Hepatic stellate cell (primary cell): Measurements from ENCODE around the gene PAOX.
A peak's percentile ranks its signal among the peaks of the same experiment; 100 is the strongest.
"Not testable (repeated sequence)": the region's sequence is repeated elsewhere in the genome, so short reads cannot be mapped to it uniquely, and the experiment has no call there.

ENCODE experiments used
- DNase-seq: peaks from one replicate; pipeline ENCODE4 v3.0.0; 2011; ENCODE audit warnings: low spot score

PAOX gene

GRCh38 chr10:133364645-133365431, 14.2 kb upstream of the PAOX start:
- DNase-seq, result no peak

GRCh38 chr10:133365461-133366129, 13.5 kb upstream of the PAOX start:
- DNase-seq, result no peak

GRCh38 chr10:133366130-133366478, 13.0 kb upstream of the PAOX start:
- DNase-seq, result no peak

- no peak for DNase-seq
These were observed 12.3 kb upstream of the PAOX start for GRCh38 chr10:133366751-133367150.

DNA sequence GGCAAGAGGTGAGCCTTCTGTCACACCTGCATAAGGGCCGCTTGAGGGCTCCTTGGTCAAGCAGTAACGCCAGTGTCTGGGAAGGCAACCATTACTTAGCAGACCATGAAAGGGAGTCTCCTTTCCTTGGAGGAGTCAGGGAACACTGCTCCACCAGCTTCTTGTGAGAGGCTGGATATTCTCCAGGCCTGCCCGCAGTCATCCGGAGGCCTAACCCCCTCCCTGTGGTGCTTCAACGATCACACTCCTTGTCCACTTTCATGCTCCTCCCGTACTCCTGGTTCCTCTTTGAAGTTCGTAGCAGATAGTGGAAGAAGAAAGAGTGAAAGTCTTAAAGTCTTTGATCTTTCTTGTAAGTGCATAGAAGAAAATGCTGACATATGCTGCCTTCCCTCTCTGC, 11.6 kb upstream of the PAOX start:
- not testable (repeated sequence) for DNase-seq

DNA sequence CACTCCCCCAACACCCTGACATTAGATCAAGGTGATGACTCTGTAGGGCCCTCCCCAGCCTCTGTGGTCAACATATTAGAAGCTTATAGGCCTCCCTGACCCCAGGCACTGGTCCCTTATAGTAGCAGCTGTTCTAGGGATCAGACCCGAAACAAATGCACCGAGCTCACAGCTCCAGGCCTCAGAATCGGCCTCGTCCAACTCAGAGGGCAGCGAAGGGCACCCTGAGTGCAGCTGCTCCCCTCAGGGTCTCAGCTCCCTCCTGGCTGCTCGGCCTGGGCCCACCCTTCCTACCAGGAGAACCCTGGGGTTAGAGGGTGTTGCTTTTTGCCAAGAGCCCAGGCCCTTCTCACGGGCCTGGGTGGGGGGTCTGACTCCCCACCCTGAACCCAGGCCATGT, 10.9 kb upstream of the PAOX start:
- no peak for DNase-seq

DNA sequence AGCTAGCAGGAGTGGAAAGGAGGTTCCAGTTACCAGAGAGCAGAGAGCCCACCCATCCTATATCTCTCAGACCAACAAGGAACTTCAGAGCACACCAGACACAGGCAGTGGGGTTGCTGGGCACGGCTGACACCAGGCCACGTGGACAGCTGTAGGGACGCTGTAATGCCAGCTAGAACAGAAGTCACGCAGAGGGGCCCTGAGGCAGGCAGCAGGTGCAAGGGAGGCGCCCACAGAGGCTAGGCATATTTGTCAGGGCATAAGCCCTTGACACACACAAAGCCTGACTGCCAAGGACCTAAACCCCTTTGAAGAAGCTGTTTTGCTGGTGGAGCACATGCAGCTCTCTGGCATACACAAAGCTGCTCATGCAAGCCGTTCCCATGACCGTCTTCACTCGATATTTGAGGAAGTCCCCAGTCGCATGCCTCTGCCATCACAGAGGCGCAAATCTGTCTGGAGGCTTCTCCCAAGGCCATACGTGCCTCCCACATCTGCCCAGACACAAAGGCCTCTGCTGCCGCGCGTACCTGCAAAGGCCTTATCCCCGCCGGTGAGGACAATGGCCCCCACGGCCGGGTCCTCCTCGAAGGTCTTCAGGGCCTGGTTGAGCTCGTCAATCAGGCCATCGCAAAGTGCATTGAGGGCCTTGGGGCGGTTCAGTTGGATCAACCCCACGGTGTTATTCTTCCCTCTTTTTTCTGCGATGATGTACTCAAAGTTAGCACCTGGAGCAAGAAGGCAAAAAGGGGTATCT, 8.9 kb upstream of the PAOX start:
- no peak for DNase-seq

DNA sequence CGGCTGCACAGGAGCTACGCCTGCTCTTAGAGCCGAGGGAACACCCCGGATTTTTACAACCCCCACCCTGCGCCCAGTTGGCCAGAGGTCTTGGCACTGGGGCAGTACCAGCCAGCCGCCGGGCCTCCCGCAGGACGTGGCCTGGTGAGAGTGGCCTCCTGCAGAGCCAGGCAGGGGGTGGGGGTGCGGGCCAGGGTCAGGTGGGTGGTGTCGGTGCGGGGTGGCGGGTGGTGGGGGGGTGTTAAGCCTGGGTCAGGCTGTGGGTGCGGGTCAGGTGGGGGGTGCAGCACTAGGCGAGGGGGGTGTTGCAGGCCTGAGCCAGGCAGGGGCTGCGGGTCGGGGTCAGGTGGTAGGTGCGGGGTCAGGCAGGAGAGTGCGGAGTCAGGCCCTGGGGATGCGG, 6.6 kb upstream of the PAOX start:
- DNase-seq, result no peak

- peak; percentile 99 for DNase-seq
These were observed 5.6 kb upstream of the PAOX start, which contains the start of gene ECHS1 for GRCh38 chr10:133373174-133374090. Gene ECHS1 (minus strand): TSS chr10:133373354. CDS start chr10:133373333, 21 bp downstream.

DNA sequence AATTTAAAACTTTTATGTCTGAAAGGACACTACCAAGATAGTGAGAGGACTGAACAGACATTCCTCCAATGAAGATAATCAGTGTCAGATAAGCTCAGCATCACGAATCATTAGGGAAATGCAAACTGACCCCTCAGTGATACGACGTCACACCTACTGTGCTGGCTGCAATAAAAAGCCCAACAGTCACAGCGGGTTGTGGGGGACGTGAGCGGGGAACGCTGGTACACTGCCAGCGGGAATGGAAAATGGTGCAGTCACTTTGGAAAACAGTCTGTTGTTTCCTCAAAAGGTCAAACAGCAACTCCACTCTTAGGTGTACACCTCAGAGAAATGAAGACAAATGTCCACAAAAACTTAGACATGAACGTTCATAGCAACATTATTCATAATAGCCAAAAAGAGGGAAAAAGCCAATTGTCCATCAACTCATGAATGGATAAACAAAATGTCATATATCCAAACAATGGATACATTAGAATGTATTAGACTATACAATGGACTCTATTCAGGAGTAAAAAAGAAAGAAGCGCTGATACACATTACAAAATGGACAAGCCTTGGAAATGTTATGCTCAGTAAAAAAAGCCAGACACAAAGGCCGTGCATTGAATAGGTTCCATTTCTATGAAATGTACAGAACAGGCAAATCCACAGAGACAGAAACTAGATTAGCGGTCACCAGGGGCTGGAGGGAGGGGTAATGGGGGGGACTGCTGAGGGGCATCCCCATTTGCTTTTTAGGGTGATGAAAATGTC, 3.5 kb upstream of the PAOX start:
- DNase-seq, result no peak

GRCh38 chr10:133376183-133376582, 2.9 kb upstream of the PAOX start:
- not testable (repeated sequence) for DNase-seq

GRCh38 chr10:133377025-133377817, 1.8 kb upstream of the PAOX start:
- DNase-seq, result no peak

DNA sequence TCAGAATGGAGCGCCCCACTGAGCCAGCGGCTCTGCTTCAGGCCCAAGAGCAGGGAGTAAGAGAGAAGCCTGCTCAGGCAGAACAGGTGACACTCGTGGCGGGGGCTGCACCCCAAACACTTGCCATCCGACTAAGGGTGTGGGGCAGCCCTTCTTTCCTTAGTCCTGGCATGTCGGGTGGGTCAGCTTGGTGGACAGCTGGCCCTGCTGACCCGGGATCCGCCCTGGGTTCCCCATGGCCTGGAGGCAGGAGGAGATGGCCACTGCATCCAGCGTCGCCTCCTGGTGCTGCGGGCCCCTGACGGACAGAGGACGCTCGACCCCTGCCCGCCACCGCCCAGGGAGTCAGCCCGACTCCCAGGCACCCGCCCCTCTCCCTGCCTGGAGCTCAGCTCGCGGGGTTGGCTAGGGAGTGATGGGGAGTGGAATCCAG, 1.2 kb upstream of the PAOX start:
- no peak for DNase-seq

DNA sequence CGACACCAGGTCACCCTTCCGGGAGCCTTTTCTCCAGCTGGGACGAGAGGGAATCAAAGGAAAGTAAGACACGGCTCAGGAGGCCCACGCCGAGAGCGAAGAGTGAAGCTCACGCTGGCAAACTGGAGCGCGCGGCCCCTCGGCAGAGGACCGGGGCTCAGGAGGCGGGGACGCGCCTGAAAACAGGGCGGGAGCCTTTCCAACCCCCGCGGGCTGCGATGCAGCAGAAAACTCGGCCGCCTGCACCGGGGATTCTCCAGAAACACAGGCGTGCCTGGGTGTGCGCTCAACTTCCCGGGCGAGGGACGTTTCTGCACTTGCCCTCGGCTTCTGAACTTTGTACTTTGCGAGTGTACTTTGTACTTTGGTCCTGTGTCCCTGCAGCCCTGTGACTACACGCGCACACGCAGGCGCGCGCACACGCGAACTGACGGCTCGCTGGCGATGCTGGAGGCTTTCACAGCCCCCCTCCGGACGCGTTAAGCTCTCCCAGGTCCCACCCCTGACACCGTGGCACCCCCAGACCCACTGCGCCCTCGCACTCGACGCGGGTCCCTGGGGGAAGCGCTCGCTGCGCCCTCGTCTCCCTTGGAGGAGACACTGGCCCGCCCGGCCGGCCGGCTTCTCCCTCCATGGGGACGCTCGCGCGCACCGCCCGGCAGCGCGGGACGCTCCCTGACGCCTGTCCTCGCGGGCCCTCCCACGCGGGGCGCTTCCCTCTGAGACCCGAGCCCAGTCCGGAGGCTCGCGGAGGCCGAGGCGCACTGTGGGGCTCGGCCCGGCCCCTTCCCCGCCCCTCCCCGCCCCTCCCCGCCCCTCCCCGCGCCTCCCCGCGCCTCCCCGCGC, 588 bp upstream of the PAOX start:
- peak; percentile 78 for DNase-seq

GRCh38 chr10:133379801-133380666, 972 bp downstream of the PAOX start:
- no peak for DNase-seq

- no peak for DNase-seq
These were observed 2.0 kb downstream of the PAOX start for GRCh38 chr10:133381036-133381435.

DNA sequence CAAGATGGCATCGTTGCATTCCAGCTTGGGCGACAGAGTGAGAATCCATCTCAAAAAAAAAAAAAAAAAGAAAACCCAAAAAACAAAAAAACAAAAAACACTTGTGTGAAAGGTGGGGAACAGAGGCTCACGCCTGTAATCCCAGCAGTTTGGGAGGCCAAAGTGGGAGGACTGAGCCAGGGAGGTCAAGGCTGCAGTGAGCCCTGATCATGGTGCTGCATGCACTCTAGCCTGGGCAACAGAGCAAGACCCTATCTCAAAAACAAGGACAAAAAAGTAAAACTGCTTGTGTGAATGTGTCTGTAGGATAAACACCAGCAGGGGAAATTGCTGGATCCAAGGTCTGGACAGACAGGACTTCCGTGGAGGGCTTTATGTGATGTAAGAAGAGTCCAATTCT, 4.5 kb downstream of the PAOX start:
- no peak for DNase-seq

DNA sequence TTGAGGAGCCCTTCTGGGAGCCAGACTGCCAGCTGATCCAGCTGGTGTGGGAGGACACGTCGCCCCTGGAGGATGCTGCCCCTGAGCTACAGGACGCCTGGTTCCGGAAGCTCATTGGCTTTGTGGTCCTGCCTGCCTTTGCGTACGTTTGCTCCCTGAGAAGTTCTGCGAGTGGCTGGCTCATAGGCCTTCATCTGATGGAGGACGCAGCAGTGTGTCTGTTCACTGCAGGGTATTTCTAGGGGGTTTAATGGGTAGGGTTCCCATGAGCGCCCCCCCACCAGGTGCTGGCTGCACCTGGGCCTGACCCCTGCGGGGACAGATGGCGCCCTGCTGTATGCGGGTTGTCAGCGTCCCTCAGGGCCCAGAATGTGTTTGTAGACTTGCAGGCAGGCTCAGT, 5.0 kb downstream of the PAOX start:
- no peak for DNase-seq
